ENCODE results near the gene SEMA3C.

DNA sequence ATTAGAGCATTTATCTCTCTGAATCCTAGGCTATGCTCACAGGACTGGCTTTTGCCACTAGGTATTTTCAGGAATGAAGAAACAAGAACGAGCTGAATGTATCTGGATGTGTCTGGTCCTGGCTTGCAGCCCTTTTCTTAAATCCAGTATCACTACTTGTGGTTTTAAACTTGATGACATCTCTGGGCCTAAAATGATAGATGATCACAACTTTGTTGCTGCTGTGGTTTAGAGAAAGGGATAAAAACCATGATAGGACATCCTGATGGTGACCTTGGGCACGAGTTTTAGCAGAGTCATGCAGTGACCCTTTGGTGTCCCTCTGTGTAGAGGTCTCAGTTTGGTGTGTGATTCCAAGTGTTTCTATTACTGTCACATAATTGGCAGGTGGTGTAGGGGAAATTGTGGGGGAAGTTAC, 31.7 kb upstream of the SEMA3C start:
- TF ChIP-seq, protein P1, sequence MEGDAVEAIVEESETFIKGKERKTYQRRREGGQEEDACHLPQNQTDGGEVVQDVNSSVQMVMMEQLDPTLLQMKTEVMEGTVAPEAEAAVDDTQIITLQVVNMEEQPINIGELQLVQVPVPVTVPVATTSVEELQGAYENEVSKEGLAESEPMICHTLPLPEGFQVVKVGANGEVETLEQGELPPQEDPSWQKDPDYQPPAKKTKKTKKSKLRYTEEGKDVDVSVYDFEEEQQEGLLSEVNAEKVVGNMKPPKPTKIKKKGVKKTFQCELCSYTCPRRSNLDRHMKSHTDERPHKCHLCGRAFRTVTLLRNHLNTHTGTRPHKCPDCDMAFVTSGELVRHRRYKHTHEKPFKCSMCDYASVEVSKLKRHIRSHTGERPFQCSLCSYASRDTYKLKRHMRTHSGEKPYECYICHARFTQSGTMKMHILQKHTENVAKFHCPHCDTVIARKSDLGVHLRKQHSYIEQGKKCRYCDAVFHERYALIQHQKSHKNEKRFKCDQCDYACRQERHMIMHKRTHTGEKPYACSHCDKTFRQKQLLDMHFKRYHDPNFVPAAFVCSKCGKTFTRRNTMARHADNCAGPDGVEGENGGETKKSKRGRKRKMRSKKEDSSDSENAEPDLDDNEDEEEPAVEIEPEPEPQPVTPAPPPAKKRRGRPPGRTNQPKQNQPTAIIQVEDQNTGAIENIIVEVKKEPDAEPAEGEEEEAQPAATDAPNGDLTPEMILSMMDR (conservative IDR thresholded peaks at IDR 0.05; ENCODE audit: low read depth, low read length), result no peak
- no peak for TF ChIP-seq EZH2 (IDR thresholded peaks at IDR 0.05; ENCODE audit: borderline replicate concordance, low read depth, low read length, poor library complexity, severe bottlenecking)

All from A673 (cell line).